Measurements from ENCODE around the gene NADSYN1. TPM values are rescaled to one million over a fixed set of nuclear protein-coding genes. Genes with fewer than 3 reads are reported as not detected.

NADSYN1 gene
- 42.5 TPM for polyA plus RNA-seq (2013, experiment 1 of 2)
- 39.8 TPM for polyA plus RNA-seq (2013, experiment 2 of 2)

DNA sequence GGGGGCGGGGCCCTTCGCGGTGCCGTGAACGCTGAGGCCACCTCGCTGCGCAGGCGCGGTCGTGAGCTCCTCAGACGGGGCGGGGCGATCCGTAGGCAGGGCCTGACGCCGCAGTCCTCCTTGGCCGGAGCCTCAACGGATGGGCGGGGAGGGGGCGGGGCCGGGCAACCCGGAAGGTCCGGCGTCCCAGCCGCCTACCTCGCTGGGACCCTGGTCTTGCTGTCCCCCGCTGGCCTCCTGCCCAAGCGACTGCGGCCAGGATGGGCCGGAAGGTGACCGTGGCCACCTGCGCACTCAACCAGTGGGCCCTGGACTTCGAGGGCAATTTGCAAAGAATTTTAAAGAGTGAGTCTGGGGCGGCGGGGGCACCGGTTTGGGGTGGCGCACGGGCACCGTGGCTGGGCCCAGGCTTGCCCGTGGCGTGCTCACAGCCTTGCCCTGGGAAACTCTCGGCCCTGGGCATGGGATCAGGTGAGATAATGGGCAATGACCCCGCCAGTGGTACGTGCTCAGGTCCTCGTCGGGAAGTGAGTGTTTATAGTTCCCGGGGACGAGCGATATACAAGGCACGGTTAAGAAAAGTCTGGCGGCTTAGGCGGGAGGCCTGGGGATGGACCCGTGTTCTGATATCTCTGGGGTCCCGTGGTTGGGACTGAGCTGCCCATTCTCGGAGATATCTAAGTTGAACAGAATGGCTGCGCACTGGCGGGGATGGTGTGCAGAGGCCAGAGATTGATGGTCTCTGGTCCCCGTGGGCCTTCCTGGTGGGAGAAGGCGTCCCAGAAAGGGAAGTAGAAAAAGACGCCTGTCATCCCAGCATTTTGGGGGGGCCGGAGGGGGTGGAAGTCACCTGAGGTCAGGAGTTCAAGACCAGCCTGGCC lies at the start of gene NADSYN1:
NADSYN1 (plus strand) TSS at position 167 of the 881 bp plus-strand sequence; CDS start at position 261, 94 bp downstream.
- peak within 1 kb of the TSS; percentile 88 to 93 for H3K18ac ChIP-seq (ENCODE audit: low read depth in 1 of 2, low read length in 2 of 2)
- DNase-seq: peak; percentile 92
- no peak within 1 kb of the TSS for H3K23ac ChIP-seq (ENCODE audit: low read length in 2 of 2)
- peaks cover 34% of the 10 kb centered on the region for H3K79me1 ChIP-seq (replicated peaks; ENCODE audit: low read length, poor library complexity, severe bottlenecking)
- H3K4ac ChIP-seq (ENCODE audit: low read depth in 1 of 2, low read length in 2 of 2): peak within 1 kb of the TSS; percentile 71
- H4K91ac ChIP-seq (ENCODE audit: low read length): peak within 1 kb of the TSS; percentile 54
- peak within 1 kb of the TSS; percentile 94 to 96 for H3K4me3 ChIP-seq (ENCODE audit: insufficient read depth in 1 of 2, low read depth in 1 of 2, low read length in 2 of 2)
- H2BK5ac ChIP-seq (ENCODE audit: low read depth, low read length, poor library complexity, severe bottlenecking): no peak within 1 kb of the TSS
- no peaks in the 10 kb centered on the region for H3K27me3 ChIP-seq (ENCODE audit: control insufficient read depth in 1 of 2, insufficient read depth in 1 of 2, low read length in 2 of 2)
- no peak within 1 kb of the TSS for H2BK120ac ChIP-seq (ENCODE audit: low read depth, low read length)
- 5% methylated on average over 56 of the region's 61 CpGs for WGBS
- peaks cover 28 to 38% of the 10 kb centered on the region in 2 experiments for H3K36me3 ChIP-seq (ENCODE audit: control insufficient read depth in 1 of 2, insufficient read depth in 2 of 2, low read depth in 1 of 2, low read length in 2 of 2)
- peak within 1 kb of the TSS in 1 of 2 experiments; percentile 80 for H3K14ac ChIP-seq (ENCODE audit: low read length in 2 of 2)
- H2AFZ ChIP-seq (ENCODE audit: low read depth, low read length): peak within 1 kb of the TSS; percentile 43
- no peaks in the 10 kb centered on the region for H3K9me3 ChIP-seq (ENCODE audit: control insufficient read depth, low read length)
- H2BK12ac ChIP-seq (ENCODE audit: low read length in 2 of 2): no peak within 1 kb of the TSS
- no peak within 1 kb of the TSS for H3K27ac ChIP-seq (ENCODE audit: low read length, poor library complexity, severe bottlenecking)
- H3K4me2 ChIP-seq (ENCODE audit: low read length, poor library complexity, severe bottlenecking): peak within 1 kb of the TSS; percentile 89
- H2AK5ac ChIP-seq (ENCODE audit: low read length, severe bottlenecking): no peak within 1 kb of the TSS
- peaks cover 14% of the 10 kb centered on the region for H3K4me1 ChIP-seq (ENCODE audit: control insufficient read depth, insufficient read depth, low read depth, low read length)
- H4K8ac ChIP-seq (ENCODE audit: low read length): peak within 1 kb of the TSS; percentile 57
- H2BK15ac ChIP-seq (ENCODE audit: low read depth, poor library complexity, severe bottlenecking): peak within 1 kb of the TSS; percentile 57
- H3K9ac ChIP-seq (ENCODE audit: low read length): peak within 1 kb of the TSS; percentile 96

DNA sequence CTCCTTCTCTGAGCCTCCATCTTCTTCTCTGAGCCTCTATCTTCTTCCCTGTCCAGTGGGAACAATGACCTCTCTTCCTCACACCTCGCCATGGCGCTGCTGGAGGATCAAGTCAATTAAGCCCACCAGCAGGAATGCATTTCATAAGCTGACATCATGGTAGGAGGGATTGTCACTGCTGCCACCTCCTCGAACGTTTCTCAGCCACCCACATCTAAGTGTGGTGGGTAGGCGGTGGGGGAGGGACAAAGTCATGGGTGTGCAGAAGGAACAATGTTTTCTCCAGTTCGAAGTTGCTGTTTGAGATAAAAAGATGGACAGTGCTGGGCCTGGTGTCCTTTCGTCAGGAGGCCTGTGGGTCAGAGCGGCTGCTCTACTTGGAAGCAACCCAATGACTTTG lies 48.8 kb upstream of the NADSYN1 start:
- Histone ChIP-seq H3K27ac (ENCODE audit: low read length, poor library complexity, severe bottlenecking) (no peak overlapping the region), H4K91ac (ENCODE audit: low read length) (no peak overlapping the region), H3K23ac (ENCODE audit: low read length in 2 of 2) (no peak overlapping the region), H3K4ac (ENCODE audit: low read depth in 1 of 2, low read length in 2 of 2) (no peak overlapping the region), H4K8ac (ENCODE audit: low read length) (no peak overlapping the region), H2AK5ac (ENCODE audit: low read length, severe bottlenecking) (no peak overlapping the region), H3K9me3 (ENCODE audit: control insufficient read depth, low read length) (peaks cover 11% of the 10 kb centered on the region), H3K27me3 (ENCODE audit: control insufficient read depth in 1 of 2, insufficient read depth in 1 of 2, low read length in 2 of 2) (peaks cover under 1 to 48% of the 10 kb centered on the region in 2 experiments), H3K4me3 (ENCODE audit: insufficient read depth in 1 of 2, low read depth in 1 of 2, low read length in 2 of 2) (no peak overlapping the region), H3K4me2 (ENCODE audit: low read length, poor library complexity, severe bottlenecking) (no peak overlapping the region), H3K36me3 (ENCODE audit: control insufficient read depth in 1 of 2, insufficient read depth in 2 of 2, low read depth in 1 of 2, low read length in 2 of 2) (no peaks in the 10 kb centered on the region), H2BK15ac (ENCODE audit: low read depth, poor library complexity, severe bottlenecking) (no peak overlapping the region), H3K9ac (ENCODE audit: low read length) (no peak overlapping the region), H3K18ac (ENCODE audit: low read depth in 1 of 2, low read length in 2 of 2) (no peak overlapping the region), H2BK12ac (ENCODE audit: low read length in 2 of 2) (no peak overlapping the region), H2BK120ac (ENCODE audit: low read depth, low read length) (no peak overlapping the region), H3K4me1 (ENCODE audit: control insufficient read depth, insufficient read depth, low read depth, low read length) (no peaks in the 10 kb centered on the region), H2BK5ac (ENCODE audit: low read depth, low read length, poor library complexity, severe bottlenecking) (no peak overlapping the region), H3K79me1 (replicated peaks; ENCODE audit: low read length, poor library complexity, severe bottlenecking) (no peaks in the 10 kb centered on the region), H2AFZ (ENCODE audit: low read depth, low read length) (no peak overlapping the region), H3K14ac (ENCODE audit: low read length in 2 of 2) (no peak overlapping the region)
- 78% methylated on average over 8 of the region's 8 CpGs for WGBS
- no peak for DNase-seq

DNA sequence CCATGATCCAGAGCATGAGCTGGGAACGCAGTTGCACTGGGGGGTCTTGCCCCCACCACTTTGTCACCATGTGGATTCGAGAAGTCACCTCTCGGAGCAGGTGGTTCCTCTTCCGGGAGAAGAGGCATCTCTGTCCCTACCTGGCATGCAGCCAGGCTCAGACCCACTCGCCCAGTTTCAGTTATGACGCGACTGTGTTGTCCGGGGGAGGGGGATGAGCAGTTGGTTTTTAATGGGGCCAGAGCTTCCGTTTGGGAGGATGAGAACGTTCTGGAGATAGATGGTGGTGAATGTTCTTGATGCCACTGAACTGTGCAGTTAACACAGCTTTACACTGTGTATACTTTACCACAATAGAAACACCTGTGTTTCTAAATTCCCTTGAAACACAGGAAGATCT lies 46.3 kb upstream of the NADSYN1 start:
- 87% methylated on average over 8 of the region's 10 CpGs for whole genome bisulfite sequencing
- H3K36me3 ChIP-seq (ENCODE audit: control insufficient read depth in 1 of 2, insufficient read depth in 2 of 2, low read depth in 1 of 2, low read length in 2 of 2): no peaks in the 10 kb centered on the region
- H3K14ac ChIP-seq (ENCODE audit: low read length in 2 of 2): no peak overlapping the region
- no peak overlapping the region for H2BK5ac ChIP-seq (ENCODE audit: low read depth, low read length, poor library complexity, severe bottlenecking)
- no peak overlapping the region for H2BK120ac ChIP-seq (ENCODE audit: low read depth, low read length)
- H3K18ac ChIP-seq (ENCODE audit: low read depth in 1 of 2, low read length in 2 of 2): no peak overlapping the region
- H2BK12ac ChIP-seq (ENCODE audit: low read length in 2 of 2): no peak overlapping the region
- no peak overlapping the region for H2AFZ ChIP-seq (ENCODE audit: low read depth, low read length)
- H3K27ac ChIP-seq (ENCODE audit: low read length, poor library complexity, severe bottlenecking): no peak overlapping the region
- no peaks in the 10 kb centered on the region for H3K79me1 ChIP-seq (replicated peaks; ENCODE audit: low read length, poor library complexity, severe bottlenecking)
- no peak overlapping the region for H3K4ac ChIP-seq (ENCODE audit: low read depth in 1 of 2, low read length in 2 of 2)
- H3K9me3 ChIP-seq (ENCODE audit: control insufficient read depth, low read length): peaks cover 11% of the 10 kb centered on the region
- peaks cover 3 to 52% of the 10 kb centered on the region in 2 experiments for H3K27me3 ChIP-seq (ENCODE audit: control insufficient read depth in 1 of 2, insufficient read depth in 1 of 2, low read length in 2 of 2)
- no peak overlapping the region for H3K9ac ChIP-seq (ENCODE audit: low read length)
- H3K4me3 ChIP-seq (ENCODE audit: insufficient read depth in 1 of 2, low read depth in 1 of 2, low read length in 2 of 2): no peak overlapping the region
- H2AK5ac ChIP-seq (ENCODE audit: low read length, severe bottlenecking): no peak overlapping the region
- no peak for DNase-seq
- H2BK15ac ChIP-seq (ENCODE audit: low read depth, poor library complexity, severe bottlenecking): no peak overlapping the region
- no peak overlapping the region for H3K4me2 ChIP-seq (ENCODE audit: low read length, poor library complexity, severe bottlenecking)
- no peak overlapping the region for H4K8ac ChIP-seq (ENCODE audit: low read length)
- no peak overlapping the region for H4K91ac ChIP-seq (ENCODE audit: low read length)
- no peak overlapping the region for H3K23ac ChIP-seq (ENCODE audit: low read length in 2 of 2)
- H3K4me1 ChIP-seq (ENCODE audit: control insufficient read depth, insufficient read depth, low read depth, low read length): no peaks in the 10 kb centered on the region

DNA sequence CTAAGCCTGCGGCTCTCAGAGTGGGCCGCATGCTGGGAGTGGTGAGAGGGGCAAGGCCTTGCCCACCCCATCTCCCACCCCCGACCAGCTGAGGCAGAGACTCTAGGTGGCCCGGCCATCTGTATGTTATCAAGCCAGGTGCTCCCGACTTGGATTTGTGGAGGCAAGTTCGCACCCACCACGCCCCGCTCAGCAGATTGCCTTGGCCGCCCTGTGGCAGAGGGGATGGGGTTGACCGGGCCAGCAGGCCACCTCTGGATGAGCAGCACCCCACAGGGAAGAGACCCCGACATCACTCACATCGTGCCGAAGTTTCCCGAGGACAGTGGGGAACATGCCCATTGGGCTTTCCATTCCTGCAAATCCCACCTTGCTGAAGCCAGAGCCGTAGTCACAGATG lies 45.6 kb upstream of the NADSYN1 start:
- WGBS: 87% methylated on average over 15 of the region's 15 CpGs

More for the DNA sequence above, 45.6 kb upstream of the NADSYN1 start:
- Histone ChIP-seq H3K9me3 (ENCODE audit: control insufficient read depth, low read length) (peaks cover 16% of the 10 kb centered on the region), H3K9ac (ENCODE audit: low read length) (no peak overlapping the region), H3K23ac (ENCODE audit: low read length in 2 of 2) (no peak overlapping the region), H2BK5ac (ENCODE audit: low read depth, low read length, poor library complexity, severe bottlenecking) (no peak overlapping the region), H3K4me1 (ENCODE audit: control insufficient read depth, insufficient read depth, low read depth, low read length) (no peaks in the 10 kb centered on the region), H3K4me3 (ENCODE audit: insufficient read depth in 1 of 2, low read depth in 1 of 2, low read length in 2 of 2) (no peak overlapping the region), H3K36me3 (ENCODE audit: control insufficient read depth in 1 of 2, insufficient read depth in 2 of 2, low read depth in 1 of 2, low read length in 2 of 2) (no peaks in the 10 kb centered on the region), H2BK120ac (ENCODE audit: low read depth, low read length) (no peak overlapping the region), H3K18ac (ENCODE audit: low read depth in 1 of 2, low read length in 2 of 2) (no peak overlapping the region), H3K4me2 (ENCODE audit: low read length, poor library complexity, severe bottlenecking) (no peak overlapping the region), H3K4ac (ENCODE audit: low read depth in 1 of 2, low read length in 2 of 2) (no peak overlapping the region), H2AFZ (ENCODE audit: low read depth, low read length) (no peak overlapping the region), H2AK5ac (ENCODE audit: low read length, severe bottlenecking) (no peak overlapping the region), H3K14ac (ENCODE audit: low read length in 2 of 2) (no peak overlapping the region), H4K8ac (ENCODE audit: low read length) (no peak overlapping the region), H2BK15ac (ENCODE audit: low read depth, poor library complexity, severe bottlenecking) (no peak overlapping the region), H3K79me1 (replicated peaks; ENCODE audit: low read length, poor library complexity, severe bottlenecking) (no peaks in the 10 kb centered on the region), H3K27ac (ENCODE audit: low read length, poor library complexity, severe bottlenecking) (no peak overlapping the region), H2BK12ac (ENCODE audit: low read length in 2 of 2) (no peak overlapping the region), H4K91ac (ENCODE audit: low read length) (no peak overlapping the region), H3K27me3 (ENCODE audit: control insufficient read depth in 1 of 2, insufficient read depth in 1 of 2, low read length in 2 of 2) (peaks cover 7 to 57% of the 10 kb centered on the region in 2 experiments)
- no peak for DNase-seq
